Fibroblast of skin of right quadriceps (primary cell): ENCODE data around the gene UMOD.

ENCODE experiments used
- DNase-seq: peaks from one replicate; pipeline ENCODE4 v3.0.0-alpha.2; 2013

Gene UMOD

GRCh38 chr16:20291208-20292206, 61.0 kb downstream of the UMOD start:
- no peak for DNase-seq

GRCh38 chr16:20289571-20289970, 62.9 kb downstream of the UMOD start:
- no peak for DNase-seq

- DNase-seq = no peak
Observed at GRCh38 chr16:20285993-20286499, 66.5 kb downstream of the UMOD start.
